Limb (tissue), 2 donors: ENCODE measurements around the gene RNF157.
"Not testable (repeated sequence)": the region's sequence is repeated elsewhere in the genome, so short reads cannot be mapped to it uniquely, and the experiment has no call there.

Experiments
- DNase-seq, 2 donors: peaks; one replicate each; pipeline ENCODE4 v3.0.0-alpha.2; 2016; ENCODE audit errors: extremely low spot score in 2 of 2

Gene RNF157

GRCh38 chr17:76234354-76234679 lies 6.0 kb downstream of the RNF157 start:
- no peak for DNase-seq

GRCh38 chr17:76233588-76234353 lies 6.5 kb downstream of the RNF157 start:
- DNase-seq, result no peak

GRCh38 chr17:76232342-76232741 lies 8.0 kb downstream of the RNF157 start:
- DNase-seq, result peak in 1 of 2 donors; percentile 68

GRCh38 chr17:76226749-76227148 lies 13.5 kb downstream of the RNF157 start:
- DNase-seq, result not testable (repeated sequence)

GRCh38 chr17:76225373-76226086 lies 14.8 kb downstream of the RNF157 start:
- not testable (repeated sequence) for DNase-seq

- DNase-seq, result no peak
Measured at GRCh38 chr17:76223802-76224201, 16.5 kb downstream of the RNF157 start.

- no peak for DNase-seq
Measured at GRCh38 chr17:76219670-76220383, 20.5 kb downstream of the RNF157 start.

- DNase-seq, result no peak
Measured at GRCh38 chr17:76217081-76217480, 23.2 kb downstream of the RNF157 start.

GRCh38 chr17:76213491-76213890 lies 26.8 kb downstream of the RNF157 start:
- DNase-seq, result no peak

- DNase-seq, result no peak
Measured at GRCh38 chr17:76208120-76208519, 32.2 kb downstream of the RNF157 start.

GRCh38 chr17:76207275-76208059 lies 32.8 kb downstream of the RNF157 start:
- DNase-seq, result no peak

GRCh38 chr17:76205542-76206144 lies 34.6 kb downstream of the RNF157 start:
- DNase-seq, result not testable (repeated sequence)

GRCh38 chr17:76204277-76204676 lies 36.0 kb downstream of the RNF157 start:
- DNase-seq, result no peak

GRCh38 chr17:76200354-76200753 lies 39.9 kb downstream of the RNF157 start:
- DNase-seq, result no peak

GRCh38 chr17:76199469-76199868 lies 40.8 kb downstream of the RNF157 start:
- no peak for DNase-seq

- DNase-seq, result no peak
Measured at GRCh38 chr17:76198702-76199101, 41.6 kb downstream of the RNF157 start.

- DNase-seq, result no peak
Measured at GRCh38 chr17:76197911-76198310, 42.4 kb downstream of the RNF157 start.

- DNase-seq, result no peak
Measured at GRCh38 chr17:76196675-76197074, 43.6 kb downstream of the RNF157 start.

- no peak for DNase-seq
Measured at GRCh38 chr17:76195281-76196096, 44.8 kb downstream of the RNF157 start.

- DNase-seq, result no peak
Measured at GRCh38 chr17:76193591-76193990, 46.7 kb downstream of the RNF157 start.
